Activated CD8-positive, alpha-beta memory T cell treated with anti-CD3 and anti-CD28 coated beads, Interleukin-2, amount 50 U/mL, for 24 hours (primary cell): ENCODE results near the gene TMEM14A.
A peak's percentile ranks its signal among the peaks of the same experiment; 100 is the strongest.
"Not testable (repeated sequence)": the region's sequence is repeated elsewhere in the genome, so short reads cannot be mapped to it uniquely, and the experiment has no call there.

ENCODE experiments used
- DNase-seq: peaks from one replicate; pipeline ENCODE4 v3.0.0-alpha.2; 2020; ENCODE audit errors: extremely low read depth

TMEM14A gene, protein sequence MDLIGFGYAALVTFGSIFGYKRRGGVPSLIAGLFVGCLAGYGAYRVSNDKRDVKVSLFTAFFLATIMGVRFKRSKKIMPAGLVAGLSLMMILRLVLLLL

DNA sequence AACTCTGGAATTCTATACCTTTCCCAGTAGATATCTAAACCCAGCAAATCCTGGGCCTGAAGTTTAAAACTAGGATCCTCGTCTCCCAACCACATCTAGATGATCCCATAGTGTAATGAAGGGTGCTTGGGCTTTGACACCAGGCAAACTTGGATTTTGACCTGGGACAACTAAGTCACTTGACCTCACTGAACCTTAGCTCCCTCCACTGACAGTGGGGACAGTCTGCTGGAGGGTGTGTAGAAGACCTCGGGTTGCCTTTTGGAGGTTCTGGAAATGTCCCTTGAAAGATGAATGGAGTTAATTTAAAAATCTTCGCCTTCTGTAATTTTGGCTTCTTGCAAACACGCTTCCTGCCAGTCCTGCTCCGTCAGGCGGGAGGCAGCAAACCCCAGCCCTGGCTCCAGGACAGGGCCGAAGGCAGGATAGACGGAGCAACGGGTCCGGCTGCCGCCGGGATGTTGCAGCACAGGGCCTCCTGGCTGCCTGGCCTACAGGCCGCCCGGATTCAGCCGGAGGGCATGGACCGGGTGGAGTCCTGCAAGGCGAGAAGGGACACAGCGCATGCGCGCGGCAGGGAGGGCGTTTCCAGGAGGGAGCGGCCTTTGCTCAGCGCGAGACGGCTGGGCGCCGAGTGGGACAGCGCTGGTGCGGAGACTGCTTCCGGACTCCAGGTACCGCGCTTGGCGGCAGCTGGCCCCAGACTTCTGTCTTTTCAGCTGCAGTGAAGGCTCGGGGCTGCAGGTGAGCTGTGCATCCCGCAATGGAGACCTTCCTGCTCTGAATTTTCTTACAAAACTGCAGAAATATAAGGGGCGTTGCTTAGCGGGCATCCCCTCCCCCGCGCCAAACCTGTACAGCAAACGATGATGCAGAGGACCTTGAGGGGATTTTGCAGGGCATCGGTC lies at the start of gene TMEM14A:
Gene TMEM14A (plus strand): TSS at position 612 of the 908 bp plus-strand sequence. CDS start 5,990 bp downstream, outside the sequence.
- peak; percentile 81 for DNase-seq

DNA sequence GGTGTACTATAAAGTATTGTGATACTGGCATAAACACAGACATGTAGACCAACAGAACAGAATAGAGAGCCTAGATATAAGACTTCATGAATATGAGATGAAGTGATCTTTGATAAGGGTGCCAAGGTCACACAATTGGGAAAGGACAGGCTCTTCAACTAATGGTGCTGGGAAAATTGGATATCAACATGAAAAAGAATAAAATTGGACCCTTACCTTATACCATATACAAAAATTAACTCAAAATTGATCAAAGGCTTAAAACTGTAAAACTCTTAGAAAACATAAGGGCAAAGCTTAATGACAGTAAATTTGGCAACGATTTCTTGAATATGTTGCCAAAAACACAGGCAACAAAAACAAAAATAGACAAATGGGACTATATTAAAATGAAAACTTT lies 49.3 kb upstream of the TMEM14A start:
- no peak for DNase-seq

DNA sequence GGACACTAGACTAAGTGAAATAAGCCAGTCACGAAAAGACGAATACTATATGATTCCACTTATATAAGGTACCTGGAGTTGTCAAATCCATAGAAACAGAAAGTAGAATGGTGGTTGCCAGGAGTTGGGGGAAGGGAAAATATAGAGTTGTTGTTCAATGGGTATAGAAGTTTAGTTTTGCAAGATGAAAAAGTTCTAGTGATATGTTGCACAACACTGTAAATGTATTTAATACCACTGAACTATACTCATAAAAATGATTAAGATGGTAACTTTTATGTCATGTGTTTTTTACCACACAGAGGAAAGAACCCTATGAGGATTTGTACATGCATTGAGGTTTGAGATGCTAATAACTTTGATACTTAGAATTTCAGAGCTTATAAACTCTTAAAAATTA lies 48.1 kb upstream of the TMEM14A start:
- no peak for DNase-seq

DNA sequence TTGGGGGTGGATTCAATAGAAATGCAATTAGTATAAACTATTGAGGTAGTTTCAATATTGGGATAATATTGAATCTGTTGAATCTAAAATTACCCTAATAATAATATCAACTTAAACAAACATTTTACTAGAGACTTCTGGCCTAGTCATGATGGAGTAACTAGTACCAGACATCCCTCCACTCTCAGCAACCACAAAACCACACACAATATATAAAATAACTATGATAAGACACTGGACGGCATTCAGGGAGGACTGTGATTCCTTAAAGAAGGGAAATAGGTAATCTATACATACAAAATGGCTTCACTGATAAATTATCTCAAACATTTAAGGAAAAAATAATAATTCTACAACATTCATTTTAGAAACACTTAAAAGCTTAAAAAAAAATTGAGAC lies 38.9 kb upstream of the TMEM14A start:
- no peak for DNase-seq

DNA sequence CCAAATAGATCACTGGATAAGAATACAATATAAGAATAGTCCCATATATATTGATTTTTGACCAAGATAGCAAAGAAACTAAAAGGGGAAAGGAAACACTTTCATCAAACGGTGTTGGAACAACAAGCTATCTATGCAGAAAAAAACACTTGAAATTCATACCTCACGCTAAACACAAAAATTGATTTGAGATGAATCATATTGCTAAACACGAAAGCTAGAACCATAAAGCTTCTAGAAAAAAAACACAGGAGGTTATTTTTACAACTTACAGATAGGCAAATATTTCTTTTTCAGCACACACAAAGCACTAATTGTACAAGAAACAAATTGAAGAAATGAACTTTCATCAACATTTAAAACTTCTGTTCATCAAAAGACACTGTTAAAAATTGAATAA lies 36.7 kb upstream of the TMEM14A start:
- DNase-seq = no peak

DNA sequence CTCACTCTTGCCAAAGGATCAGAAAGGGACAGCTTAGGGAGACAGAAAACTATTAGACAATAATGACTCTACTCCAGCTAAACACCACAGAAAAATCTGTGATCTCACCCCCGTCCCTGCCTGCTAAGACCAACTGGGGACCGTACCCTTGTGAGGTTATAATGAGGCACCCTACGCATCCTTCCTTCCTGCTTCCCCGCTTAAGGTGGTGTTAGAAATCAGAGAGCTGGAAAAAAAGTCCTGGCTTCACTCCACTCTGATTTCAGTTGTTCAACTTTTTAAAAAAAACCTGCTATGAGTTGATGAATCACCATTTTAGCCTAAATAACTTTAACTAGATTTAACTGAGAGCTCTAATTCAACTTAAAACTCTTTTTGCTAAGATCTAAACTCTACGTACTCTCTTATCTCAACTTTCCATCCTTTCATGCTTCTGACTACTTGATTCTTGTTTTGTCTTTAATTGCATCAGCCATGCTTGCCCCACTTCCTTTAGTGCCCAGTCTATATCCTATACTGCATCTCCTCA lies 35.8 kb upstream of the TMEM14A start:
- no peak for DNase-seq

DNA sequence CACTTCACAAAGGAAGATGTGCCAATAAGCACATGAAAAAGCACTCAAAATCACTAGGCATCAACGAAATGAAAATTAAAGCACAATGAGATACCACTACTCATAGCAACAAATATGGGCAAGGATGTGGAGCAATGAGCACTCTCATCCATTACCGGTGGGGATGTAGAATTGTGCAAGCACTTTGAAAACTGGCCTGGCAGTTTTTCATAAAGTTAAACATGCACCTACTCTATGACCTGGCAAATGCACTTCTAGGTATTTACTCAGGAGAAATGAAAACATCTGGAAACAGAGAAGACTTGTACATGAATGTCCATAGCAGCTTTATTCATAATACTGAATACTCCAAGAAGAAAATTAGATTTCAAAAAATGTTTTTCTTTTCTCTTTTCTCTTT lies 34.1 kb upstream of the TMEM14A start:
- DNase-seq = no peak

DNA sequence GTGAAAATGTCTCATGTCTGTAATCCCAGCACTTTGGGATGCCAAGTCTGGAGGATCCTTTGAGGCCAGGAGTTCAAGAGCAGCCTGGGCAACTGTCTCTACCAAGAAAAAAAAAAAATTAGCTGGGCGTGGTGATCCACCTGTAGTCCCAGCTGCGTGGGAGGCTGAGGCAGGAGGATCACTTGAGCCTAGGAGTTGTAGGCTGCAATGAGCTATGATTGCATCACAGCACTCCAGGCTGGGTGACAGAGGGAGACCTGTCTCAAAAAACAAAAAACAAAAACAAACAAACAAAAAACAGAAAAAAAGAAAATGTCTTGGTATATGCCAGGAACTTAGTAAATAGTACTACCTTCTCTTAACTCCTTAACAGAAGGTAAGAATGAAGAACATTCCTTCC lies 31.4 kb upstream of the TMEM14A start:
- DNase-seq = no peak

DNA sequence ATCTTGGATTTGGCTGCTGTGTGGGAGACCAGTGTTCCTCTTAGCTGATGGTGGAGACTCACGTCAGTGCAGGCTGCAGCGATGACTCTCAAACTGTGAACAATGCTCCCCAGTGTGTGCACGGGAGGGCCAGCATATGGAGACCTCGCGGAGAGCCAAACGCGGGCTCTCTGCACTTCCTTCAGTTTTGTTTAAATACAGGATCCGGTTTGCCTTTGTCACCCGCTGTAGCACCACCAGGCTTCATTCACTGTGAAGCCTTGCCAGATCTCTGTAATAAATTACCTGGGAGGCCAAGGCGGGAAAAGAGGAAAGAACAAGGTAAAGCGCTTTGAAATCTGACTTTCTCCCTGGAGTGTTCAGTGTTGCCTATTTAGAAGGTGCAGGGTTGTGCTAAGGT lies 30.7 kb upstream of the TMEM14A start:
- no peak for DNase-seq

DNA sequence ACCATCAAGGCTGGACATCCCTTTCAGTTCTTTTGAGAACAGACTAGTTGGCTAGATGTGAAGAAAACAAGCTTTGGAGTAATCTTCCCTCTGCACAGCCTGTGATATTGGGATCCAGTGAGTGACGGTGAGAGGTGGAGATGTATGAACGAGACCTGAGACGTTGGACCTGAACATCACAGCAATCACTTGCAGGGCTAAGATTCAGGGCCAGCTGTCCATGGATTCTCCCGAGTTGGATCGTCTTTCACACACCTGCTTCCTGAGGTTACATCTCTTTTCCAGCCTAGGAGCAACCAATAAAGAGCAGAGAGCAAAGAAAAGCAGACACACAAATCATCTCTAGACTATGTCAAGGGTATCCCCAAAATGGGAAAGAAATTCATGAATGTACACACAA lies 30.0 kb upstream of the TMEM14A start:
- no peak for DNase-seq

DNA sequence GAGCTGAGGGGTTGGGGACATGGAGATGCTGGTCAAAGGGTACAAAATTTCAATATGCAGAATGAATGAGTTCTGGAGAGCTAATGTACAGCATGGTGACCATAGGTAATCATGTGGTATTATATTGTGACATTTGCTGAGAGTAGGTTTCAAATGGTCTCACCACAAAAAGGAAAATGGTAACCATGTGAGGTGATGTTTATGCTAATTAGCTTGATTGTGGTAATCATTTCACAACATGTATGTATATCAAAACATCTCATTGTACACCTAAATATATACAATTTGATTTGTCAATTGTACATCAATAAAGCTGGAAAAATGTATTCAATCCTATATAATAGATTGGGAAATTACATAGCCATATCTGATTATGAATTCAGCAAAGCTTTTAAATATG lies 29.5 kb upstream of the TMEM14A start:
- DNase-seq = no peak

DNA sequence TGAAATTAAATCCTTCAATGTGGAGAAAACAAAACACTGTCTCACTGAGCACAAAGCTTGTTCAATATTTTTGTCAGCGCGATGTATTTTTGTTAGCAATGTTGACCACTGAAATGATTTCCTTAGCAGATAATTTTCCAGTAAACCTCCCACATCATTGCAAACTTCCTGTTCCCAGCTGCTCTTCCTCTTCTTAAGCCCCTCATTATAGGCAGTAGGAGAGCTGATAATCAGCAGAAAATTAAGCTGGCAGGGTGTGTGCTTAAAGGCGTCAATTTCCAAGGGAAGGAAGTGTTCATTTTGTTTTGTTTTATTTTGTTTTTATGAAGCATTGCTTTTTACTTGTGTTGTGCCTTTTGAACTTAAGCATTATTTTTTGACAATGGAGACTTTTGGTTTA lies 29.1 kb upstream of the TMEM14A start:
- no peak for DNase-seq

DNA sequence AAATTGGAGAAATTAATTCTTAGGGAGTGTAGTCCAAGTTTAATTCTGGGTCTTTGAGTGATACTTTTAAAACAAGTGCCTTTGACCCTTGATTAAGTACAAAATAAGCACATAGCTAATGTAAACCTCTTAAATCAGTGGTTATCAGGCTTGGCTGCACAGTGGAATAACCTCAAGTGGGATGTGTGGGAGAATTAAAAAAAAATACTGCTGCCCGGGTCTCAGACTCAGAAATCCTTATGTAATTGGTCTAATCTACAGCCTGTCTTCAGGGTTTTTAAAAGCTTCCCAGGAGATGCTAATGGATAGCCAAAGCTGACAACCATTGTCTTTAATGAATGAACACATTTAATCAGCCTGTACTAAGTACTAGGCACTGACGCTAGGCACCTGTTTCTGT lies 28.5 kb upstream of the TMEM14A start:
- DNase-seq = no peak

DNA sequence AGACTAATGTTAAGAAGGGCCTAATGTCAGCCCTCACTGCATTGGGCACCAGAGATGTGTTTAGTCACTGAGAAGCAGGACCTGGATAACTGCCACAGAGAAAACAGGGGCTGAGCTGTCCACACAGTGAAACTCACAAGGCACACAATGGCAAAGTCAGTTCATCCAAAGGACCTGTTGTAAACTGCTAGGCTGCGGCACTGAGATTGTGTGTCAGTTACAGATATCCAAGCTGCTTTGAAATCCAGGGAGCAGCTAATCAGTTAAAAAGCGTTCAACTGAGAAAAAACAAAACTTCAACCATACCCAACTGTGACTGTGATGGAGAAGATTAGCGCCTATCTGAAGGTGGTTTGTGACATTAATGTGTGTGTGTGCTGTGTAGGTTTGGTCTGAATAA lies 27.8 kb upstream of the TMEM14A start:
- DNase-seq = no peak

DNA sequence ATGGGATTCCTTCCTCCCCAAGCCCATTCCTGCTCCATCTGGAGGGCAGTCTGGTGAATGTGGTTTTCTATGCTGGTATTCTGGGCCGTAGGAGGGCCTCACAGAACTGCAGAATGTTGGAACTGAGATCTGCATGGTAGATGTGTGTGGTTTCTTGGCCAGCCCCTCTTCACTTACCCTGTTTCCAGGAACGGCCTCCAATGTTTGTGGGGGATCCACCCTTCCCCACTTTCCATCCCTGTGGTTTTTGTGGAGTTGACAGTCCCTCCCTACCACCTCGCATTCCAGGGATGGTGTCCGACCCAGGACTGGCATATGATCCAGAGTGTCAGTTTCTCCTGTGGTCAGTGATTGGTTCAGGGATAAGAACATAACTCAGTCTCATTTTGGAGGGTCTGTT lies 26.7 kb upstream of the TMEM14A start:
- DNase-seq = no peak

DNA sequence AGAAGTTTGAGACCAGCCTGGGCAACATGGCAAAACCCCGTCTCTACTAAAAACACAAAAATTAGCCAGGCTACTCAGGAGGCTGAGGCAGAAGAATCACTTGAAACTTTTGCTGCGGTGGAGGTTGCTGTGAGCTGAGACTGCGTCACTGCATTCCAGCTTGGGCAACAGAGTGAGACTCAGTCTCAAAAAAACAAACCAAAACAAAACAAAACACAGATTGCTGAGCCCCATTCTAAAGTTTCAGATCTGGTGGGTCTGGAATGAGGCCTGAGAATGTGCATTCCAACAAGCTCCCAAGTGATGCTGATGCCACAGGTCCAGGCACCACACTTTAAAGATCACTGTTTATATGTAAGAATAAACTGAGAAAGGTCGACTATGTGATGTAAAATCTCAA lies 24.9 kb upstream of the TMEM14A start:
- DNase-seq = no peak

DNA sequence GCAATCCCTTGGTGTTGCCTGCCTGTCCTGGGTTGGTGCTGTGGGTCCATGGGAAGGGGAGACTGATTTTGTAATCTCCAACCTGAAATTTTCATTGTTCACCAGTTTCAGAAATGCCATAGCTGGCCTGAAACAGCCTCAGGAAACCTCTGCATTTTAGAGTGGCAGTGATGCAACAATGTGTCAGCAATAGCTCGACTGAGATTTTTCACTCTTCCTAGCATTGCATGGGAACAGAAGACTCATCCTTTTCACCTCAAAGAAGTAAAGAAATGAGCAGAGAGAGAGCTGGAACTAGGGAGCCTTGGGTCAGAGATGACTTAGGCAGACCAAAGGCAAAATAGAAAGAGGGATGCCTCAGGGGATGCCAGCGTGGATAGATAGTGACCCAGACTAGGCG lies 23.7 kb upstream of the TMEM14A start:
- DNase-seq = no peak

DNA sequence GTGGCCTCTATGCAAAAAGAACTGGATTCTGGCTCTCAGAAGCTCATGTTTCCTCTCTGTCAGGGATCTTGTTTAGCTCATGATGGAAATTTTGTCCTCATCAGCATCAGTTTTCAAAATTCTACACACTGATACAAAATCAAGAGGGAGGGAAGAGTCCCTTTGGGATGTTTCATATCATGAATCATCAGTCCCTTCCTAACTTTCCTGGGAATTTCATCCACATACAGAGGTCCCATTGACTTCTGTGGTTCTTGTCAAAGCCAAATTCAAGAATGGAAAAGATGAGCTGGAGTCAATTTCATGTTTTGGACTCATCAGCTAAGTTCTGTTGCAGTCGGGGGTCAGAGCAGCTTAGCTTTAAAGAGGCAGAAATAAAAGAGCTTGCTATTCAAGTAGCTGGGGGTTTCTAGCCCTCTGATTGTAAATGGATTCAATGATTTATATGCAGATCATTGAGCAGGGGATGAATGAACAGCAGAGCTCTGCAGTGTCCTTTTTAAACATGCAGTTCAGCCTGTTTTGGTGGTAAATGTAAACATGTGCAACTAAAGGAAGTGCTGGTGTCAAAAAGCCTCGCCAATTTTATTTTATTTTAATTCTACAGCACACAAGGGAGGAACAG lies 21.3 kb upstream of the TMEM14A start:
- no peak for DNase-seq

DNA sequence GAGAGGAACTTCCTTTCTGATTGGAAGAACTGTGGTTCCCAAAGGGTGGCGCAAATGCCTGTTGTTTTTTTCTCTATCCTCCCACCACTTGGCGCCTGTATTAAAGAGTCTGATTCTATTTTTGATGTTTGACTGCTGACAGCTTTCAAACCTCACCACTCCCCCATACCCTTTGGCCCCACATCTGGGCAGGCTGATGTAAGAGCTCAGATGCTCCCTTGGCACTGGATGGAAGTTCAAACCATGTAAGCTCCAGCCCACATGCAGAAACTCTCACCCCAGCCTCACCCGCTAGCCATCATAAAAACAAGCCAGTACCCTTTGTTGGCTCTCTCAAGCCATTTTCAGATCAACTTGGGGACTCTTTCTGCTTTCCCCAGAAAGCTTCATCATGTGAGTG lies 20.0 kb upstream of the TMEM14A start:
- no peak for DNase-seq

DNA sequence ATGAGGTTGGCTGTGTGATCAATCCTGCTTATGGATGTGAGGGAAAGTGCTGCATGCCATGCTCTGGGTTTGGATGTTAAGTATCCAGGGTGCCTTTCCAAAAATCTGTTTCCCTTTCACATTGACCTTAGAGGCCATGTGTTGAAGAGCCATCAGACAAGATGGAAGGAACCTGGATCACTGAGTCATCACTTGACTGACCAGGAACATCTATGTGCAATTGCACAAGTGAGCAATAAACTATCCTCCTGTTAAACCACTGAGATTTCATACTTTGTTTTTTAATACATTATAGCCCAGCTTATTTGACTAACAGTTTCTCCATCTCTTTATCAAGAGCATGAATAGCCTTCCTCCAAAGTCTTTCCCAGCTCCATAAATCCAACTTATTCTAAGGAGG lies 17.8 kb upstream of the TMEM14A start:
- no peak for DNase-seq

DNA sequence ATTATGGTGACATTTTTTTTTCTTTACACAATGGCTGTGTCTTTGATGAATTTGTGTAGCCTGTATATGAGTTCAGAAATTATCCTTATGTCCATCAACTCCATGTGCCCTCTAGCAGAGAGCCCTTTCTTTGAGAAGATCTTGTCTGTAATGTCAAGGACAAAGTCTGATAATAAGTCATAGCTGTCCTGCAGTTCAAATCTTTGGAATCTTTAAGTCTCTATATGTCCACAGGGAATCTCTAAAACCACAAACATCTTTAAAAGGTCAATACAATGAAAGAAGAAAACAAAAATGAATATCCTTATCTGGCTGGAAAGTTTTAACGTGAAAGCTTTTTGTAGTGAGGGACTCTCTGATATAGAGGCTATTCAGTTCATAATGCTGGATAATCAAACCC lies 16.9 kb upstream of the TMEM14A start:
- no peak for DNase-seq

DNA sequence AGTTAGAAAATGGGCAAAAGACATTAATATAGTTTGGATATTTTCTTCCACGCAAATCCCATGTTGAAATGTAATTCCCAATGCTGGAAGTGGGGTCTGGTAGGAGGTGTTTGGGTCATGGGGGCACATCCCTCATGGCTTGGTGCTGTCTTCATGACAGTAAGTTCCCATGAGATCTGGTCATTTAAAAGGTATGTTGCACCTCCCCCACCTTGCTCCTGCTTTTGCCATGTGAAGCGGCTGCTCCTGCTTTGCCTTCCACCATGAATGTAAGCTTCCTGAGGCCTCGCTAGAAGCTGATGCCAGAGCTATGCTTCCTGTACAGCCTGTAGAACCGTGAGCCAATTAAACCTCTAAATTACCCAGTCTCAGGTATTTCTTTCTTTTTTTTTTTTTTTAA lies 16.3 kb upstream of the TMEM14A start:
- DNase-seq = no peak

DNA sequence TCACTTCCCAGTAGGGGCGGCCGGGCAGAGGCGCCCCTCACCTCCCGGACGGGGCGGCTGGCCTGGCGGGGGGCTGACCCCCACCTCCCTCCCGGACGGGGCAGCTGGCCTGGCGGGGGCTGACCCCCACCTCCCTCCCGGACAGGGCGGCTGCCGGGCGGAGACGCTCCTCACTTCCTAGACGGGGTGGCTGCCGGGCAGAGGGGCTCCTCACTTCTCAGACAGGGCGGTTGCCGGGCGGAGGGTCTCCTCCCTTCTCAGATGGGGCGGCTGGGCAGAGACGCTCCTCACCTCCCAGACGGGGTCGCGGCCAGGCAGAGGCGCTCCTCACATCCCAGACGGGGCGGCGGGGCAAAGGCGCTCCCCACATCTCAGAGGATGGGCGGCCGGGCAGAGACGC lies 15.0 kb upstream of the TMEM14A start:
- not testable (repeated sequence) for DNase-seq
